Activated CD4-positive, alpha-beta T cell treated with anti-CD3 and anti-CD28 coated beads, Interleukin-2, amount 50 U/mL, for 16 hours (primary cell): ENCODE data around the gene BORCS6.

ENCODE experiments used
- DNase-seq: peaks from one replicate; pipeline ENCODE4 v3.0.0-alpha.2; 2020

Gene BORCS6

DNA sequence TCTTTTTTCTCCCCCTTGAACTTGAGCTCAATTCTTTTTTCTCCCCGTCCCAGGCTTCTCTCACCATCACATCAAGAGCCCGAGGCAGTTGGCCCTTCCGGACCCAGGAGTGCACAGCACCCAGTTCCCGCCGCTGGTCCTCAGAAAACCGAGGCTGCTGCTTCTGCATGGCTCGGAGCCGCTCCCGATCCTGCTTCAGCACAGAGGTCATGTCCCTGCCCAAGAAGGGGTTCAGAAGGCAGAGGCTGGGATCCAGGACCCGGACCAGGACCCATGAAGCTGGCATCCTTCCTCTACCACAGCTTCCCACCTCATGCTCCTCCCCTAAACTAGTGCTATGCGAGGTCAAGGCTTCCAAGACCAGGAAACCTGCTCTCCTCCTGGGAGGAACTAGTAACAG is 48.2 kb downstream of the BORCS6 start:
- no peak for DNase-seq

DNA sequence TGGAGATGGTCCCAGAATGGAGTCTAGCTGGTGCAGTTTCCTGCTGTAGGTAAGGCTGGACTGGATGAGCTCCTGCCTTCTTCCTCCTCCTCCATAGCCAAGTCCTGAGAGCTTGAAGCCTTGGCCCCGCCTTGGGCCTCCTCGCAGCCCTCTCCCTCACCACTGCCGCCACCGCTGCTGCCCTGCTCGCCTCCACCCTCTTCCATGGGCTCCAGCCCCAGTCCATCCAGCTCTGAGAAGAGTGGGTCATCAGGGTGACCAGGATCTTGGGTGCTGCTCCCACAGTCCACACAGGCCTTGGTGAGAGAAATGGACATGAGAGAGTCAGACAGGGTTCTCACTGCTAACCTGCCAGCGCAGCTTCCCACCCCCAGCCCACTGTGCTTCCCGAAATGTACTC is 48.9 kb downstream of the BORCS6 start:
- DNase-seq: no peak

DNA sequence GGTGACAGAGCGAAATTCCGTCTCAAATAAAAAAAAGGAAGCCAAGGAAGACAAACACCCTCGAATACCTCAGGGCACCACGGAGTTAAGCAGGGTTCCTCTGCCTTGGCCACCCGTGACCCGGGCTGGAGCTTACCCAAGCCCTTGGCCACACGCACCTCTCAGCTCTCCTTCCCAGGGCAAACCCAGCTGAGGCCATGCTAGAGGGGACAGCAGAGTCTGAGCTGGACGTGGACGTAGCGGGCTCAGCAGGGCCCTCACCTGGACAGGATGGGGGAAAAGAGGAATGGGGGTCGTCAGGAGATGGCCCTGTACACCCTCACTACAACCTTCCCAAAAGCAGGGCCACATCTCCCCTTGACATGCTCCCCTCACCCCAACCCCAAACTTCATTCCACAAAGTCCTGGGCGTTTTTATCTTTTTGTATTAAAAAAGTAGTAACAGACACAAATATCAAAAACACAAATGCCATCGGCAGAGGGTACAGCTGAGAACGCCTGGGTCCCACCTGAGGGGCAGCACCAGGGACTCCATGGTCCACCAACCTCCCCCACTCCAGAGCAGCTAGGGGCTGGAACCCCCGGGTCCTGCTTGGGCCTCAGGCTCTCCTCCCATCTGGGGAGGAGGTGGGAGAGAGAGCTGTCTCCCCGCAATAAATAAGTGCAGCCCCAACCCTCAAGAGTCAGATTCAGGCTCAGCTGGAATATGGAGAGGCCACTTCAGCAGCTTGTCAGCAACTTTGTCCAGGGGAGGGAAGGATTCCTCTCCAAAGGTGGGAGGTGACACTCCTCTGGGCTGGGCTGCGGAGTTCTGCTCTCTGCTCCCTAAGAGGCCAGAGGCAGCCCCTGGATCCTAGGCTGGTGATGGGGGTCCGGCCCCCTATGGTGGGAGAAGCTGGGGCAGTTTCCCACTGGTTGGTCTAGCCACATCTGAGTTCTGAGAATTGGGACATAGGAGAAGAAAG is 49.6 kb downstream of the BORCS6 start:
- DNase-seq: no peak

DNA sequence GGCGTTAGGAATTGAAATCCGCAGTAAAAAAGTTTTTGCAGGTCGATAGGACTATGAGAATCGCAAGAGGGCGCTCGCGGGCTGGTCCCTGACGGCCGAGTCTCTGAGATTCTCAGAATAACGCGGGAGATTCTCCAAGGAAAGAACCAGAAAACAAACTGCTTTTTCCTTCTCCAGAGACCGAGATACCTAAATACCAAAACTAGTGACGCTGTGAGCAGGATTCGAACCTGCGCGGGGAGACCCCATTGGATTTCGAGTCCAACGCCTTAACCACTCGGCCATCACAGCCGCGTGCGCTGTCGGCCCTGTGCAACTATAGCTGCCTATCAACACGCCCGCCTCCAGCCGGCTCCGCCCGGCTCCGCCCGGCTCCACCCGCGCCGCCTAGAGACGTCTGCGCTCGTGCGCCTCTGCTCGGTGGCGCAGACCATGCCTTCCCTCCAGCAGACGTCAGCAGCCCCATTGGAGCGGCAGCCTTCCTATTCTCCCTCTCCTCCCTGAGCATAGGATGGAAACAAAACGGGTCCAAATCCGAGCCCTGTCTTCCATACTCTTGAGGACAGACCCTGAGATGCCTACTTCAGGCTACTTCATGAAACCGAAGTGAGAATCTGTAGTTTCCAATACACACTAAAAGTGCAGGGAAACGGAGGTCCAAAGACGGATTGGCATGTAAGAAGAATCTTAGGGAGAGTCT is 51.2 kb downstream of the BORCS6 start:
- DNase-seq: peak; percentile 99

DNA sequence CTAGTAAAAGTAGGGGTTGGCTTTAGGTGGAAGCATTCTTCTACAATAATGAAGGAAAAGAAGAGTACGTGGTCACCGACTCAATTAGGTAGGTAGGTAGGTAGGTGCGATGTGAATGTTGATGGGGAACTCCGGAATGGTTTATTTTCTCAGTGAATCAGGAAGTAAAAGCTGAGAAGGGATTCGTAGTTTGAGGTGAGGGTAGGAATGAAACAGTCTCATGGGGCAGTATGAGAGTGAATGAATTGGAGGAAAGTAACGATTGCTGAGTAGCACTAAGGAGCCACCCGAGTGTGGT is 51.7 kb downstream of the BORCS6 start:
- DNase-seq: no peak
